ENCODE measurements around the gene AP5S1.

Gene AP5S1

GRCh38 chr20:3798373-3798768, 22.0 kb upstream of the AP5S1 start:
- H3K9ac ChIP-seq (ENCODE audit: low read depth, low read length): no peak overlapping the region
- H3K9me3 ChIP-seq (ENCODE audit: control insufficient read depth, insufficient read depth, low read length): no peaks in the 10 kb centered on the region
- H3K36me3 ChIP-seq (ENCODE audit: insufficient read depth, low read length): no peaks in the 10 kb centered on the region
- peaks cover 33% of the 10 kb centered on the region for H3K4me1 ChIP-seq (ENCODE audit: insufficient read depth, low read length)

DNA sequence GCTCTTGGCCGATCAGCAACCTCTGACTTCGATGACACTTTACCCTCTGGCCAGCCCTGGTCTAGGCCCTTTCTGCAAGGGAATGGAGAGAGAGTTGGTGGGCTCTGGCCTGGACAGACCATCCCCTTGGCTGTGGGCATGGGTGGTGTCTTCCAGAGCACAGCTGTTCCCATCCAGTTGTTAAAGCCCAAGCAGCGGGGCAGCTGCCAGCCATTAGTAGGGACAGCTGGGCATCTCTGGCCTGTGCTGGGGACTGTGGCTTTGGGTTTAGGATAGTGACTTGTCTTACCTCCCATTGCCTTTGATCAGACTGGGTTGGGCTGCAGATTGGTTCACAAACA, 21.5 kb upstream of the AP5S1 start:
- H3K36me3 ChIP-seq (ENCODE audit: insufficient read depth, low read length): no peaks in the 10 kb centered on the region
- H3K9ac ChIP-seq (ENCODE audit: low read depth, low read length): no peak overlapping the region
- H3K9me3 ChIP-seq (ENCODE audit: control insufficient read depth, insufficient read depth, low read length): no peaks in the 10 kb centered on the region
- peaks cover 33% of the 10 kb centered on the region for H3K4me1 ChIP-seq (ENCODE audit: insufficient read depth, low read length)

GRCh38 chr20:3800256-3800877, 20.0 kb upstream of the AP5S1 start:
- no peaks in the 10 kb centered on the region for H3K36me3 ChIP-seq (ENCODE audit: insufficient read depth, low read length)

DNA sequence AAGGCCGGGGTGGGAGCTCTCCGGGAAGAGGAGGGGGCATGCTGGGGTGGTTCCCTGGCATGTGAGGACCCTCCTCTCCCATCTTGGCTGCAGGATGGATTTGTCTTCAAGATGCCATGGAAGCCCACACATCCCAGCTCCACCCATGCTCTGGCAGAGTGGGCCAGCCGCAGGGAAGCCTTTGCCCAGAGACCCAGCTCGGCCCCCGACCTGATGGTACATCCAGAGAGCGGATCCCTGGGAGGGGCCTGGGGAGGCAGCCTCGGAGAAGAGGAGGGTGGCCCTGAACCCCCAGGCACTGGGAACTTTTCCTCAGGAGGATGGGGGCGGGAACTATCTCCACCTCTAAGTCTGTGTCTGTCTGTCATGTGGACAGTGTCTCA, 19.5 kb upstream of the AP5S1 start:
- no peaks in the 10 kb centered on the region for H3K36me3 ChIP-seq (ENCODE audit: insufficient read depth, low read length)
- no peak overlapping the region for H3K9ac ChIP-seq (ENCODE audit: low read depth, low read length)
- H3K9me3 ChIP-seq (ENCODE audit: control insufficient read depth, insufficient read depth, low read length): no peaks in the 10 kb centered on the region
- peaks cover 37% of the 10 kb centered on the region for H3K4me1 ChIP-seq (ENCODE audit: insufficient read depth, low read length)

More at GRCh38 chr20:3800256-3800877, 20.0 kb upstream of the AP5S1 start:
- H3K9me3 ChIP-seq (ENCODE audit: control insufficient read depth, insufficient read depth, low read length): no peaks in the 10 kb centered on the region
- H3K9ac ChIP-seq (ENCODE audit: low read depth, low read length): no peak overlapping the region
- peaks cover 33% of the 10 kb centered on the region for H3K4me1 ChIP-seq (ENCODE audit: insufficient read depth, low read length)

GRCh38 chr20:3801299-3801698, 19.0 kb upstream of the AP5S1 start:
- H3K36me3 ChIP-seq (ENCODE audit: insufficient read depth, low read length): no peaks in the 10 kb centered on the region
- H3K4me1 ChIP-seq (ENCODE audit: insufficient read depth, low read length): peaks cover 37% of the 10 kb centered on the region
- no peak overlapping the region for H3K9ac ChIP-seq (ENCODE audit: low read depth, low read length)
- no peaks in the 10 kb centered on the region for H3K9me3 ChIP-seq (ENCODE audit: control insufficient read depth, insufficient read depth, low read length)

DNA sequence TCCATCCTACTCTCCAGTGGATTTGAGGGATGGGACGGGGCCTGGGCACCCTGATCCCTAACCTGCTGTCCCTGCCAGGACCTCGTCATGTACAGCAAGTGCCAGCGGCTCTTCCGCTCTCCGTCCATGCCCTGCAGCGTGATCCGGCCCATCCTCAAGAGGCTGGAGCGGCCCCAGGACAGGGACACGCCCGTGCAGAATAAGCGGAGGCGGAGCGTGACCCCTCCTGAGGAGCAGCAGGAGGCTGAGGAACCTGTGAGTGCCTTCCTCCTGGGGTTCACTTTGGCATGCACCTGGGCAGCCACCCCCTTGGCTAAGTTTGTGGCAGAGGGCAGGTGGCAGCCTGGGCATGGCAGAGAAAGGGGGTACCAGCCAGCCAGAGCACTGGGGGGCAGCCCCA, 18.5 kb upstream of the AP5S1 start:
- H3K9ac ChIP-seq (ENCODE audit: low read depth, low read length): no peak overlapping the region
- no peaks in the 10 kb centered on the region for H3K36me3 ChIP-seq (ENCODE audit: insufficient read depth, low read length)
- H3K9me3 ChIP-seq (ENCODE audit: control insufficient read depth, insufficient read depth, low read length): no peaks in the 10 kb centered on the region
- peaks cover 37% of the 10 kb centered on the region for H3K4me1 ChIP-seq (ENCODE audit: insufficient read depth, low read length)

DNA sequence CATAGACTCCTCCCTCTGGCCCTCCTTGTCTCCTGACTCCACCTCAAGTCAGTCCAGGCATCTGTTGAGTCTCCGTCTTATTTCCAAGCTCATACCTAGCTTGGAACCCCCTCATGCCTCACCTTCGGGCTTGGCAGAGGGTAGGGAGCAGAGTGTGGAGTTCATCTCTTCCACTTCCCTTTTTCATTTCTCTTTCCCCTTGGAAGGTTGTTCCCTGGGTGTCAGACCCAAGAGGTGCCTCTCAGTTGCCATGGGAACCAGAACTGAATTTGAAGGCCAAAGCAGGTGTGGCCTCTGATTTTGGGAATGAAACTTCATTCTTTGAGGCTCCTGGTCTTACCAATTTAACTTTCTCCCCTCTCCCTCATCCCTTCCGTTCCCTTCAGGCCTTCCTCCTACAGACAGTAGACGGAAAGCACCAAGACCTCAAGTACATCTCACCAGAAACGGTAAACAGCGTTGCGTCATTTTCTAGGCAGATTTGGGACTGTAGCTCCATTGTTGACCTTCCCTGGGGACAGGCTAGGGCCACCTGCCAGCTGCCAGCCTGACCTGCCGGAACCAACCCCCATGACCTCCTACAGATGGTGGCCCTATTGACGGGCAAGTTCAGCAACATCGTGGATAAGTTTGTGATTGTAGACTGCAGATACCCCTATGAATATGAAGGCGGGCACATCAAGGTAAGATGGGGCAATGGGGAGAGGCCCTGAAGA, 17.7 kb upstream of the AP5S1 start:
- Histone ChIP-seq H3K9me3 (ENCODE audit: control insufficient read depth, insufficient read depth, low read length) (no peaks in the 10 kb centered on the region), H3K4me1 (ENCODE audit: insufficient read depth, low read length) (peaks cover 40% of the 10 kb centered on the region), H3K36me3 (ENCODE audit: insufficient read depth, low read length) (no peaks in the 10 kb centered on the region), H3K9ac (ENCODE audit: low read depth, low read length) (no peak overlapping the region)

DNA sequence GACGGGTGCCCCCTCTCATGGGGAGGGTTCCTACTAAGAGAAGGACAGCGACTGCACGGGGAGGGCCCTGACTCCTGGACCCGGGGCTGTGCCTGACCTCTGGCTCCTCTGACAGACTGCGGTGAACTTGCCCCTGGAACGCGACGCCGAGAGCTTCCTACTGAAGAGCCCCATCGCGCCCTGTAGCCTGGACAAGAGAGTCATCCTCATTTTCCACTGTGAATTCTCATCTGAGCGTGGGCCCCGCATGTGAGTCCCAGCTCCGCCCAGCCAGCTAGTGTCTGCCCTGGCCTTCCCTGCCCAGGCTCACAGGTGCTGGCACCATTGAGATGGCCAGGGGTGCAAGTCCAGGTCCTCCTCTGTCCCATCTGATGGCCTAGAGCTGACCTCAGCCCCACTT, 17.1 kb upstream of the AP5S1 start:
- peaks cover 40% of the 10 kb centered on the region for H3K4me1 ChIP-seq (ENCODE audit: insufficient read depth, low read length)
- H3K9ac ChIP-seq (ENCODE audit: low read depth, low read length): no peak overlapping the region
- no peaks in the 10 kb centered on the region for H3K9me3 ChIP-seq (ENCODE audit: control insufficient read depth, insufficient read depth, low read length)
- no peaks in the 10 kb centered on the region for H3K36me3 ChIP-seq (ENCODE audit: insufficient read depth, low read length)

DNA sequence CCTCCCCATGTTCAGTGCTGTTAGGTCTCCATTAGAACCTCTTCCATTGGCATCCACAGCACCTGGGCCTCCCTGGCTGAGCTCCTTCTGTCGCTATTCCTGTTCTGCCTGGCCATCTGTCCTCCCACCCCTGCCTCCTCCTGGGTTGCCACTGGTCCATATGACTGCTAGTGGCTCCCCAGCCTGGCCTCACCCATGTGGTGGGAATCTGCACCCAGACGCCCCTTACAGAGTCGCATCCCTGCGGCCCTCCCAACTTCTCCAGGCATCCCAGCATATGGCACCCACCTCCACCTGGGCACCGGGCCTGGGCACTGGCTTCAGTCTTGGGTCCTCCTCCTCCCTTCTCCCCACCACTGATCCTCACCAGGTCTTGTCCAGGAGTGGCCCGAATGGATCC, 16.5 kb upstream of the AP5S1 start:
- Histone ChIP-seq H3K9me3 (ENCODE audit: control insufficient read depth, insufficient read depth, low read length) (no peaks in the 10 kb centered on the region), H3K9ac (ENCODE audit: low read depth, low read length) (no peak overlapping the region), H3K36me3 (ENCODE audit: insufficient read depth, low read length) (no peaks in the 10 kb centered on the region), H3K4me1 (ENCODE audit: insufficient read depth, low read length) (peaks cover 38% of the 10 kb centered on the region)

GRCh38 chr20:3804254-3804751, 16.0 kb upstream of the AP5S1 start:
- Histone ChIP-seq H3K9ac (ENCODE audit: low read depth, low read length) (no peak overlapping the region), H3K36me3 (ENCODE audit: insufficient read depth, low read length) (no peaks in the 10 kb centered on the region), H3K9me3 (ENCODE audit: control insufficient read depth, insufficient read depth, low read length) (no peaks in the 10 kb centered on the region), H3K4me1 (ENCODE audit: insufficient read depth, low read length) (peaks cover 34% of the 10 kb centered on the region)

GRCh38 chr20:3804781-3805180, 15.6 kb upstream of the AP5S1 start:
- no peaks in the 10 kb centered on the region for H3K9me3 ChIP-seq (ENCODE audit: control insufficient read depth, insufficient read depth, low read length)
- peaks cover 31% of the 10 kb centered on the region for H3K4me1 ChIP-seq (ENCODE audit: insufficient read depth, low read length)
- H3K9ac ChIP-seq (ENCODE audit: low read depth, low read length): no peak overlapping the region
- no peaks in the 10 kb centered on the region for H3K36me3 ChIP-seq (ENCODE audit: insufficient read depth, low read length)

GRCh38 chr20:3808544-3808943, 11.8 kb upstream of the AP5S1 start:
- H3K9ac ChIP-seq (ENCODE audit: low read depth, low read length): no peak overlapping the region
- H3K9me3 ChIP-seq (ENCODE audit: control insufficient read depth, insufficient read depth, low read length): no peaks in the 10 kb centered on the region
- peaks cover 26% of the 10 kb centered on the region; the same call in 1 of the 2 replicates for H3K4me1 ChIP-seq (ENCODE audit: insufficient read depth, low read length)
- no peaks in the 10 kb centered on the region for H3K36me3 ChIP-seq (ENCODE audit: insufficient read depth, low read length)

DNA sequence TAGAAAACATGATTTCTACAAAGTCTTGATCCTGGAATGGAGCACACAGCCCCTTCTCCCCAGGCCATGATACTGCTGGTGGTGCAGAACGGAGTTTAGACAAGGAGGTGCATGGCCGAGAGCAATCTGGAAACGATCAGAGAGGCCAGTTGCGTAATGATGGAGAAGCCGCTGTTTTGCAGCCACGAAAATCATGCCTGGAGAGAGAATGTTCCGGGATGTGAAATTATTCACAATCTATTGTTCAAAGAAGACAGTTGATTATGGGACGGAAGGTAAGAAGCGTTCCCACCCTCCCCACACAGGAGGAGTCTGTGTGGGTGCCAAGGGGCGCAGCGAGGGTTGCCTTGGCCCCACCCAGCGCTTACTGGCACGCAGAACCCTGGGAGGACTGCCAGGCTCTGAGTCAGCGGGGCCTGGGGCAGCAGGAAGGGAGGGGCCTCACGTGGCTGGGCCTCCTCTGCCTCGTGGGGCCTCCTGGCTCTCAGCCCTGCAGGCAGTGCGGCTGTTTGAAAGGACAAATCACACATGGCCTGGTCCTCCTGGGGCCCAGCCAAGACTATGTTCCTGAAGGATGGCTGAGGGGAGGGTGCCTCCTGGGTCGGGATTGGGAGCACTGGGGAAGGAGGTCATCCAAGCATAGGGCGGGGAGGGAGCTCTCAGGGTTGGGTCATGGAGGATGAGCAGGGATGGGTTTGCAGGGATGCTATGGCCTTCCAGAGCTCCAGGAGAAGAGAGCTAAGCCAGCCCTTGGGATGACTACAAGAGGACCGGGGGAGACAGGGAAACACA, 8.7 kb upstream of the AP5S1 start:
- peaks cover 31% of the 10 kb centered on the region for H3K4me1 ChIP-seq (ENCODE audit: insufficient read depth, low read length)
- no peak overlapping the region for H3K9ac ChIP-seq (ENCODE audit: low read depth, low read length)

GRCh38 chr20:3812259-3812681, 8.1 kb upstream of the AP5S1 start:
- Histone ChIP-seq H3K9ac (ENCODE audit: low read depth, low read length) (no peak overlapping the region), H3K4me1 (ENCODE audit: insufficient read depth, low read length) (peaks cover 27% of the 10 kb centered on the region)

More for the DNA sequence above, 8.7 kb upstream of the AP5S1 start:
- H3K36me3 ChIP-seq (ENCODE audit: insufficient read depth, low read length): no peaks in the 10 kb centered on the region
- H3K9me3 ChIP-seq (ENCODE audit: control insufficient read depth, insufficient read depth, low read length): no peaks in the 10 kb centered on the region

More at GRCh38 chr20:3812259-3812681, 8.1 kb upstream of the AP5S1 start:
- Histone ChIP-seq H3K9me3 (ENCODE audit: control insufficient read depth, insufficient read depth, low read length) (no peaks in the 10 kb centered on the region), H3K36me3 (ENCODE audit: insufficient read depth, low read length) (no peaks in the 10 kb centered on the region)
